ENCODE results near the gene TRPV6.

Gene TRPV6

DNA sequence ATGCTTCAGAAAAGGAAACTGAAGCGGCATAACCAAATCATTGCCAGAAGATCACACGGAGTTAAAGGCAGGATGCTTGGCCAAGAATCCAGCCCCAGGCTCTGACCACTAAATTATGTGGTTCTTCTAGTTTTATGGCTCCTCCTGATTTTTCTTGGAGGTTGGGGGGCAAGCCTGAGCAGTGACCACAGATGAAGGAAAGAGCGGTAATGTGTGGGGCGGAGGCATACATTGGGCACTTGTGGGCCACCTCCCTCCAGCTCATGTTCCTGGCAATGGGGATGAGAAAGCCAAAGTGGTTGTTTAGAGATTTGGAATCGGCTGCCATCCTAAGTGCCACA is 3.2 kb downstream of the TRPV6 start:
- no peak for DNase-seq

- DNase-seq, result no peak
Observed at GRCh38 chr7:142881586-142882337, 3.8 kb downstream of the TRPV6 start.

GRCh38 chr7:142880876-142881505 is 4.6 kb downstream of the TRPV6 start:
- peak; percentile 60 for DNase-seq

DNA sequence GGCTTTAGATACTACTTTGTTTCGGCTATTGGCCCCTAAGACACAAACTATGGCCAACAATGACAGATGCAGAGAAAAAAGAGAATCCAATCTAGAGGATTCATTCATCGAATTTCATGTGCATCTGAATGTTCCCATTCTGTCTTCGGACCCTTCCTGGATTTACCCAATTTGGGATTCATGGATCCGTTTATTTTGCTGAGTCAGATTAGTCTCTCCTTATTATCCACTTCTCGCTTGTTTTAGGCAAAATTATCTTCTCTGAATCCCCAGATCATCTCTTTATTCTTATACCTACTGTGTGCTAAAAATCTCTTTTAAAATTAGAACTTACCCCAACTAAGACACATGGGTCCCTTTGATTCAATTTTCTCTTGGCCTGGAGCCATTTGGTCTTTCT is 6.5 kb downstream of the TRPV6 start:
- DNase-seq, result no peak

- DNase-seq, result no peak
Observed at GRCh38 chr7:142878315-142878714, 7.2 kb downstream of the TRPV6 start.

GRCh38 chr7:142876991-142877910 is 8.3 kb downstream of the TRPV6 start:
- DNase-seq, result no peak

DNA sequence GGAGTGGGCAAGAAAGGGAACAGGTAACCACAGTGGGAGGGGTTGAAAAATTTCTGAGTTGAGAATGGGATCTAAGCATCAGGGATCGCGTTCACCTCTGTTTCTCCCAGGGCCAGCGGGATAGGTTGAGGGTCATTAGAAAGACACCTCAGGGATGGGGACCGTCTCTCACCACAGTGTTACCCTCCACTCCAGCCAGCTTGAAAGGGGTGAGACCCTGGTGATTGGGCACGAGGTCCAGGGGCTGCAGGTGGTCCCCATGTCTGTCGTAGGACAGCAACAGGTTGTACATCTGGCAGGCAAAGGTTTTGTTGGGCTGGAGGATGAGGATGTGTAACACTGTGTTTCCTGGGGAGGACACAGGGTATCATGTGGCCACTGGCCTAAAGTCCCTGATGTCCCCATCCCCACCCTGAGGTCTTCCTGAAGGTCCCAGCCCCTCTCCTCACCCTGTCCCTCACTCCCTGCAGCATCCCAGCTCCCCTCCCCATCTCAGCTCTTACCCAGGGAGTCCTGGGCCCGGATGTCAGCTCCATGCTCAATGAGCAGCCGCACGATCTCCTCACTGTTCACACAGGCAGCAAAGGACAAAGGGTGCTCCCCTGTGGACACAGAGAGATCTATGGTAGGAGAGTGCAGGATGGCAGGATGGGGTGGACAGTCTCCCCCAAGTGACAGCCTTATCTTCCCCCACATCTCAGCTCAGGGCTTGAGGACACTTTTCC is 9.1 kb downstream of the TRPV6 start:
- no peak for DNase-seq

DNA sequence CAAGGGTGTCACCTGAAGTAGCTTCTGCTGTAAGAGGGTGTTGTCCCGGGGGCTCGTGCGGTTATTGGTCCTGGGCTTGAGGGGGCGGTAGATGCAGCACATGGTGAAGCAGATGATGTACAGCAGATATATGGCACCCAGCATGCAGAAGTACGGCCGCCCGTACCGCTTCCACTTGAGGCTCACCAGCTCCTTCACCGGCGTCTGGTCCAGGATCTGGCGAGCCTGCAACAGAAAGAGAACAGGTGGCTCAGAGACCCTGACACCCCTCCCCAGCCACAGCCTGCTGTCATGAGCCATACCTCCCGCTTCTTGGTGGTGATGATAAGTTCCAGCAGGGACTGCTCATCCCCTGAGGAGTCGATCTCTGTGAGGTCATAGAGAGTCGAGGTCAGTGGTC is 10.1 kb downstream of the TRPV6 start:
- no peak for DNase-seq

- no peak for DNase-seq
Observed at GRCh38 chr7:142874837-142875236, 10.7 kb downstream of the TRPV6 start.

GRCh38 chr7:142874409-142874808 is 11.1 kb downstream of the TRPV6 start:
- no peak for DNase-seq

DNA sequence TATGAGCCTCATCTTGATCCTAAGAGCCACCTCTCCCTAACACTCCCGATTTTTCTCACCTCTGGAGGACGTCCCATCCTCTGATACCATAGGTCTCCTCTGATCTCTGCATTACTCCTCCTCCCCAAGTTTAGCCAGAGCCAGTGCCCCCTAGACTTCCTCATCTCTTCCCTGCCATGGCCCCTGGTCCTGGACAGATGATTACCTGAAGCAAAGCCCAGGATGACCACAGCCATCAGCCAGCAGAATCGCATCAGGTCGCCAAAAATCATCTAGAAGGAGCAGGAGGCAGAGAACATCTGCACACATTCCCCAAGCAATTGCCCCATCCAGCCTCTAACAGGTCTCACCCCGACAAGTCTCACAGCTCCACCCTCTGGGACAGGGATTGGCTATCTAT is 11.7 kb downstream of the TRPV6 start:
- no peak for DNase-seq

DNA sequence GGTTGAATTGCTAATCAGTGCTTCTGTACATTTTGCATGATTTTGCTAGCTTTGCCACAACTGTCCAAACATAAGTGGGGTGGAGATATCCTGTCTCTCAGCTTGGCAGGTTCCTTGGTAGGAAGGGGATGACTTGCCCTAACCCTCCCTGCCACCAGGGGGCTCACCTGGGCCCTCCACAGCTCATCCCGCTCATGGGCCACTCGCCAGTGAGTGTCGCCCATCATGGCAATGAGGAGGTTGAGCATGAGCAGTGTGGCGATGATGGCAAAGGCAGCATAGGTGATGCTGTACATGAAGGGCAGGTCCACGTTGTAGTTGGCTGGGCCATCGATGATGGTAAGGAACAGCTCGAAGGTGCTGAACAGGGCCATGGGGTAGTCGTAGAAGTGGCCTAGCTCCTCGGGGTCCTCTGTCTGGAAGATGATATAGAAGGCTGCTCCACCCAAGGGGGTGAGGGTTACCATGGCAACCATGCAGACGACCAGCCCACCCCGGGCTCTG is 12.2 kb downstream of the TRPV6 start:
- DNase-seq, result peak; percentile 10

- DNase-seq, result no peak
Observed at GRCh38 chr7:142872106-142872675, 13.4 kb downstream of the TRPV6 start.

DNA sequence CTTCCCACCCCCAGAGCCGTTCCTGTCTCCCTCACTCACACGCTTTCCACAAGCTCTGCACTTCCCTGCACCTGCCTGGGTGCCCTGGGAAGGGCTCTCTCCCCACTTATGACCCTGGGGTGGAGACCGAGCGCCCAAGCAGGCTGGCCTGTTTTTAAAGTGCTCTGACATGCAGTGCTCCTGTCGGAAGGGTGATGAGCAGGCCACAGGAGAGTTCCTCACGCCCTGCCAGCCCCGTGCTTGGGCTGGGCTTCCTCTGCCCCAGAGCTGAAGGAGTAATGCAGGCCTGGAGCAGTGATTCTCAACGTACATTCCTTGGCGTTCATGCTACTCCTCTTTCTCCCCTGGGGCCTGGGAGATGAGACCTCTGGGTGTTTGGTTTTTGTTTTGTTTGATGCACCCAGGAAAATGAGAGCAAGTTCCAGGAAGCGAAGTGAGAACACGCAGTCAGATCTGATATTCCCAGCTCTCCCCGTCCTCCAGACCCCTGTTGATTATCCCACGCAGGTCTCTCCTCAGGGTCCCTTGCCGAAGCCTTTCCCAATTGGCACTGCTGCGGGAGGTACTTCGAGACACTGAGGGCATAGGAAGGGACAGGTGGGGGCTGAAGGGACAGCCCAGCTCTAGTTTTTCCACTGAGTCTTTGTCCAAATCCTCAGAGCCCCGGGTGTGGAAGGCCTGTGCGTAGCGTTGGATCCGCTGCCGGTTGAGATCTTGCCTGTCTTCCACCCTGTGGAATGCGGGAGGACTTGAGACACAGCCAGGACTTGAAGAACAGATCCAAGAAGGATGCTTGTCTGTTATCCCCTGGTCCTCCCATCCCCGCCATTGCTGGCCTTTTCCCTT is 14.1 kb downstream of the TRPV6 start:
- no peak for DNase-seq

DNA sequence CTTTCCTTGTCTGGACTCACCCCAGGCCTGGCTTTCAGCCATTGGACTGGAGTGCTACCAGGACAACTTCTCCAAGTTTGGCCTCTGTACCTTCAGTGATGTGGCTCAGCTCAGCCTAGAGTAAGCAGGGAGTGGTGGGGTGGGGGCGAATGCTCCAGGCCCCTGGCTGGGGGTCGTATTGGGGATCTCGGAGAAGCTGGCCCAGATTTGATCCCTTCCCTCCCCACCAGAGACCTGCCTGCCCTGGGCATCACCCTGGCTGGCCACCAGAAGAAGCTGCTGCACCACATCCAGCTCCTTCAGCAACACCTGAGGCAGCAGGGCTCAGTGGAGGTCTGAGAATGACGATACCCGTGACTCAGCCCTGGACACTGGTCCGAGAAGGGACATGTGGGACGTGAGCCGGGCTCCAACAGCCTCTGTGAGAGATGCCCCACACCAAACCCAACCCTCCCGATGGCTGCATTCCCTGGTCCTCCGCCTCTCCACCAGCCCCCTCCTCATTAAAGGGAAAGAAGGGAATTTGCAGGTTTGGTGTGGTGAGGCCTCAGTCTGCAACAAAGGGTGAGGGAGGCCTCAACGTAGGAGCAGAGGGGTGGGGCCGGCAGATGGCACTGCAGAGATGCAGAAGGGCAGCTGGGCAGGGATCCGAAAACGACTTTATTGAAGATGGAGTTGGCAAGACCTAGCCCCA is 14.8 kb downstream of the TRPV6 start:
- no peak for DNase-seq

DNA sequence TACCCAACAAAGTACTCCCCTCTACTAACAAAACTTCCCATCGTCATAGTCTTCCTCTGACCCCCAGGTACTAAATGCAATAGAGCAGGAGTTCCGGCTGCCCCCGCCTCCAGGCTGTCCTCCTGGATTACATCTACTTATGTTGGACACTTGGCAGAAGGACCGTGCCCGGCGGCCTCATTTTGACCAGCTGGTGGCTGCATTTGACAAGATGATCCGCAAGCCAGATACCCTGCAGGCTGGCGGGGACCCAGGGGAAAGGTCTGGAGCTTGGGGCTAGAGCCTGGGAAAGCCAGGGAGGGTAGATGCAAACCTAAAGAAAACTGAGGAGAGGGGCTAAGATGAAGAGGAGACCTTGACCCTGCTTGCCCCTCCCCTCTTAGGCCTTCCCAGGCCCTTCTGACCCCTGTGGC is 15.4 kb downstream of the TRPV6 start:
- DNase-seq, result no peak

GRCh38 chr7:142869434-142869833 is 16.1 kb downstream of the TRPV6 start:
- no peak for DNase-seq

- no peak for DNase-seq
Observed at GRCh38 chr7:142868986-142869415, 16.5 kb downstream of the TRPV6 start.

GRCh38 chr7:142868188-142868985 is 17.2 kb downstream of the TRPV6 start:
- no peak for DNase-seq
